ENCODE data around the gene TAC3.
"Not testable (repeated sequence)": the region's sequence is repeated elsewhere in the genome, so short reads cannot be mapped to it uniquely, and the experiment has no call there.

Gene TAC3

DNA sequence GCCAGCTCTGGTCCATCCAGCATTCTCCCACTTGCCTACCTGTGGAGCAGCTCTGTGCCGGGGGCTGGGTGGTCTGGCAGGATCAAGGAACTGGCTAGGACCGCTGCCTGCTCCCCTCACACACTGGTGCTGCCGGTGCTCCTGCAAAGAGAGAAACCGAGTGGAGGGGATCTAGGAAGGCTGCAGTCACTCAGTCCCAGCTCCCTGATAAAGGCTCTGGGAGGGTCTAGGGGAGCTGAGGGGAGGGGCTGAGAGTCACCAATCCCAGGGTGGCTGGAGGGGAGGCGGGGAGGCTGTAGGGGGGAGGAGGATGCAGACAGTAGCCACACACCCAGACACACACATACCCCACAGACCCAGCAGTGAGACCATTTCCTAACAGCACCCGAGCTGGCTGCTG is at the start of gene TAC3:
Gene TAC3 (minus strand): TSS at position 182 of the 400 bp plus-strand sequence. CDS start 732 bp downstream, outside the sequence.
- Histone ChIP-seq H3K9me3 (ENCODE audit: insufficient read depth, low read length) (no peaks in the 10 kb centered on the region), H3K4me1 (ENCODE audit: insufficient read depth, insufficient read length) (peaks cover 5% of the 10 kb centered on the region), H3K27me3 (ENCODE audit: insufficient read depth, insufficient read length) (no peaks in the 10 kb centered on the region), H3K9ac (ENCODE audit: insufficient read length, low read depth) (peak within 1 kb of the TSS; percentile 71), H3K4me3 (ENCODE audit: insufficient read length, low read depth) (peak within 1 kb of the TSS; percentile 30), H3K36me3 (ENCODE audit: insufficient read depth, insufficient read length, low read length) (no peaks in the 10 kb centered on the region)
- no peak for DNase-seq (ENCODE audit: low read depth, low spot score)
- TF ChIP-seq SUZ12 (IDR thresholded peaks at IDR 0.05; ENCODE audit: extremely low read depth, insufficient read depth, insufficient read length) (no peak), ZNF274 (IDR thresholded peaks at IDR 0.05; ENCODE audit: low read depth, low read length) (no peak), YY1 (IDR thresholded peaks at IDR 0.05; ENCODE audit: insufficient read depth, insufficient read length) (no peak)

DNA sequence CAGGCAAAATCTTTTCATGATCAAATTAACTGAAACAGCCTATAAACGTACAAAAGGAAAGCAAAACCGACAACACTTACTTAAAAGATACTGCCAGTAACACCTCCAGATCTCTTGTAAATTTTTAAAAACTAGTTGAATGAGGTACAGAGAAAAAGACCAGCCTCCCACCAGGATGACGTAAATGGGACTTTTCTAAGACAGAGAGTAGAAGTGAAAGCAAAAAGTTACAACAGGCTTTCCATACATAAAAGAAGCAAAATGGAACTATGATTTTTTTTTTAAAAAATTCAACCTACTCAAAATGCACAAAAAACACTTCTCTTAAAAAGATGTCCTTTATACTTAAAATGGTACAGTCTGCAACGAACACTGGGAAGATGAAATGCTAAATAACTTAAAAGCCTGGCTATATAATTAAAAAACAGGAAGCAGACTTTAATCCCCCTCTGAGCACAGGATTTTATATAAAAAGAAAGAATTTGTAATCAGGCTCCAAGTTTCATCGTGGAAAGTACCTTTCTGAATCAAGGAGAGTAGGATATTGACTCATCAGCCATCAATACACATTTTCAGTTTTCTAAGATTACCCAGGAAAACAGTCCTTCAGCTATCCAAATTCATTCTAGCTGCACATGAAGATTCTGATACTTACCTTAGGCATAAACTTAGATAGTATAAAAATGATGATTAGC is 47.8 kb upstream of the TAC3 start:
- H3K4me3 ChIP-seq (ENCODE audit: insufficient read length, low read depth), result no peak overlapping the region
- DNase-seq (ENCODE audit: low read depth, low spot score), result no peak
- H3K9ac ChIP-seq (ENCODE audit: insufficient read length, low read depth), result no peak overlapping the region
- no peak for TF ChIP-seq YY1 (IDR thresholded peaks at IDR 0.05; ENCODE audit: insufficient read depth, insufficient read length)
- no peak for TF ChIP-seq ZNF274 (IDR thresholded peaks at IDR 0.05; ENCODE audit: low read depth, low read length)
- H3K9me3 ChIP-seq (ENCODE audit: insufficient read depth, low read length), result no peaks in the 10 kb centered on the region
- H3K36me3 ChIP-seq (ENCODE audit: insufficient read depth, insufficient read length, low read length), result peaks cover 75% of the 10 kb centered on the region
- no peaks in the 10 kb centered on the region for H3K4me1 ChIP-seq (ENCODE audit: insufficient read depth, insufficient read length)
- no peaks in the 10 kb centered on the region for H3K27me3 ChIP-seq (ENCODE audit: insufficient read depth, insufficient read length)

DNA sequence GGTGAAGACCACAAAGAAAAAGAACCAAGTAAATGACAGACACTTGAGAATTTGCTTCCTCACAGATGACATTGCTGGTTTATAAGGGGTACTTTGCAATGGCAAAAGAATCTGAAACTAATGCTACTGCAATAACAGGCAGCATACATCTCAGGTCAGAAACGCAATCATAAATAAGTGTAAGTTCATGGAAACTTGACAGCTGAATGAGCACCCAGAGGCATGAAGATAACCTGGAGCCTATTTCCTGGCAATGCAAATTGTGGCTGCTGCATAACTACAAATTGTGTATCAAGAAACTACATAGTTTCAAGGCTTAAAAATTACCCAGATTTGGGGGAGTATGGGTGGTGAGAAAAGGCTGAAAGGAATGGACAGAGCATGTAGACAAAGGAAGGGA is 42.1 kb upstream of the TAC3 start:
- Histone ChIP-seq H3K27me3 (ENCODE audit: insufficient read depth, insufficient read length) (no peaks in the 10 kb centered on the region), H3K4me3 (ENCODE audit: insufficient read length, low read depth) (no peak overlapping the region), H3K4me1 (ENCODE audit: insufficient read depth, insufficient read length) (no peaks in the 10 kb centered on the region), H3K9ac (ENCODE audit: insufficient read length, low read depth) (no peak overlapping the region), H3K9me3 (ENCODE audit: insufficient read depth, low read length) (no peaks in the 10 kb centered on the region), H3K36me3 (ENCODE audit: insufficient read depth, insufficient read length, low read length) (peaks cover 67% of the 10 kb centered on the region)
- no peak for DNase-seq (ENCODE audit: low read depth, low spot score)
- TF ChIP-seq YY1 (IDR thresholded peaks at IDR 0.05; ENCODE audit: insufficient read depth, insufficient read length), result no peak
- TF ChIP-seq ZNF274 (IDR thresholded peaks at IDR 0.05; ENCODE audit: low read depth, low read length), result no peak
- no peak for TF ChIP-seq SUZ12 (IDR thresholded peaks at IDR 0.05; ENCODE audit: extremely low read depth, insufficient read depth, insufficient read length)

DNA sequence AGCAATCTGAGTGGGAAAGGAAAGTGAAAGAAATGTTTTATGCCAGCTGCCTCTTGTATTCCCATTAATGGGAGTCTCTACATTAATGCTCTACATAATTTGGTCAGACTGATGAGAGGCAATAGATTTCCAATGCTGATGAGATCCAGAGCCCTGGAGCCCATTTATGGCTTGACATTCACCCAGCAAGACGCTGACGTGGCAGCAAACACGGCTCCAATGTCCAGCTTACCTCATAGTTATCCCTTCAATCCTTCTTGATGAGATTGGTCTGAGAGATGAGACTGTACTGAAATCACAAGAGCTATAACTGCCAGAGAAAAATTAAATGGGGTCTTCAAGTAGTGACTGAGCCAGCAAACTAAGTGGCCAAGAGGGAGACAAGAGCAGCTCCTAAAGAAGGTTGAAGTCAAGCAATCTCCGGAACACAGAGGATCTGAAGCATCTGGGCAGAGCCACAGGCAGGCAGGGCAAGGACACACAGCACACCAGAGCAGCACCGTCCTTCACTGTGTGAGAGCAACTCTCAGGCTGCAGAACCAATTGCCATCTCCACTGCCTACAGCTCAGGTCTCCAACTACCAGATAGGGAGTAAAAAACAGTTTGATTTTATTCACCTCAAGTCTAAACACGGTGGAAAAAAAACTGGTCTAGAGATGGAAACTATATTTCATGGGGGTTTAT is 40.9 kb upstream of the TAC3 start:
- Histone ChIP-seq H3K27me3 (ENCODE audit: insufficient read depth, insufficient read length) (no peaks in the 10 kb centered on the region), H3K9me3 (ENCODE audit: insufficient read depth, low read length) (no peaks in the 10 kb centered on the region), H3K9ac (ENCODE audit: insufficient read length, low read depth) (no peak overlapping the region), H3K36me3 (ENCODE audit: insufficient read depth, insufficient read length, low read length) (peaks cover 58% of the 10 kb centered on the region), H3K4me3 (ENCODE audit: insufficient read length, low read depth) (no peak overlapping the region), H3K4me1 (ENCODE audit: insufficient read depth, insufficient read length) (no peaks in the 10 kb centered on the region)
- no peak for DNase-seq (ENCODE audit: low read depth, low spot score)
- TF ChIP-seq ZNF274 (IDR thresholded peaks at IDR 0.05; ENCODE audit: low read depth, low read length) (no peak), YY1 (IDR thresholded peaks at IDR 0.05; ENCODE audit: insufficient read depth, insufficient read length) (no peak), SUZ12 (IDR thresholded peaks at IDR 0.05; ENCODE audit: extremely low read depth, insufficient read depth, insufficient read length) (no peak)

DNA sequence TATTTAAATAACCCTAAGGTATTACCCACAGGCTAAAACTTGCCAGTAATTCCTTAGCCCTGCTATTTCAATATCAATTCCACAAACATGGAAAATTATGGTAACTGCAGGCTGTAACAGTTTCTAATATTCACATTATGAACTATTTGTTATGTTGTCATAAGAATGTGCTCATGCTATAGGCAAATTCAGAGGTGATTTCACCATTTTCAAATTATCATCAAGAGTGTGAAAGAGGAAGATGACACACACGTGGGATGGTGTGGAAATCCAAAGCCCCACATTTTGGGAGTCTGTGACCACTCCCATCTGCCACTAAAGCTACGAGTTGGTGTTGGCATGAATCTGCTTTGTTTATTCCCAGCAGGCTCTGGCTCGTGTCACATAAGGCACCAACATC is 39.5 kb upstream of the TAC3 start:
- no peak for TF ChIP-seq YY1 (IDR thresholded peaks at IDR 0.05; ENCODE audit: insufficient read depth, insufficient read length)
- TF ChIP-seq SUZ12 (IDR thresholded peaks at IDR 0.05; ENCODE audit: extremely low read depth, insufficient read depth, insufficient read length), result no peak
- no peak for TF ChIP-seq ZNF274 (IDR thresholded peaks at IDR 0.05; ENCODE audit: low read depth, low read length)
- Histone ChIP-seq H3K36me3 (ENCODE audit: insufficient read depth, insufficient read length, low read length) (peaks cover 50% of the 10 kb centered on the region), H3K4me1 (ENCODE audit: insufficient read depth, insufficient read length) (no peaks in the 10 kb centered on the region), H3K9ac (ENCODE audit: insufficient read length, low read depth) (no peak overlapping the region), H3K27me3 (ENCODE audit: insufficient read depth, insufficient read length) (no peaks in the 10 kb centered on the region), H3K4me3 (ENCODE audit: insufficient read length, low read depth) (no peak overlapping the region), H3K9me3 (ENCODE audit: insufficient read depth, low read length) (no peaks in the 10 kb centered on the region)
- DNase-seq (ENCODE audit: low read depth, low spot score), result no peak

DNA sequence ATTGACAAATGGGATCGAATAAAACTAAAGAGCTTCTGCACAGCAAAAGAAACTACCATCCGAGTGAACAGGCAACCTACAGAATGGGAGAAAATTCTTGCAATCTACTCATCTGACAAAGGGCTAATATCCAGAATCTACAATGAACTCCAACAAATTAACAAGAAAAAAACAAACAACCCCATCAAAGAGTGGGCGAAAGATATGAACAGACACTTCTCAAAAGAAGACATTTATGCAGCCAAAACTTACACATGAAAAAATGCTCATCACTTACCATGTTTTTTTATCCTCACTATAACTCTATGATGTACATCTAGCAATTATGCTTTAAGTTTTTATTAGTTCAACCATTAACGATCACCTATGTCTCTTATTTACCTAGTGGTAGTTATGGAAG is 37.6 kb upstream of the TAC3 start:
- peaks cover 31% of the 10 kb centered on the region for H3K36me3 ChIP-seq (ENCODE audit: insufficient read depth, insufficient read length, low read length)
- H3K27me3 ChIP-seq (ENCODE audit: insufficient read depth, insufficient read length); DNase-seq (ENCODE audit: low read depth, low spot score); H3K9ac ChIP-seq (ENCODE audit: insufficient read length, low read depth); H3K4me1 ChIP-seq (ENCODE audit: insufficient read depth, insufficient read length); H3K4me3 ChIP-seq (ENCODE audit: insufficient read length, low read depth); H3K9me3 ChIP-seq (ENCODE audit: insufficient read depth, low read length): not testable (repeated sequence)

DNA sequence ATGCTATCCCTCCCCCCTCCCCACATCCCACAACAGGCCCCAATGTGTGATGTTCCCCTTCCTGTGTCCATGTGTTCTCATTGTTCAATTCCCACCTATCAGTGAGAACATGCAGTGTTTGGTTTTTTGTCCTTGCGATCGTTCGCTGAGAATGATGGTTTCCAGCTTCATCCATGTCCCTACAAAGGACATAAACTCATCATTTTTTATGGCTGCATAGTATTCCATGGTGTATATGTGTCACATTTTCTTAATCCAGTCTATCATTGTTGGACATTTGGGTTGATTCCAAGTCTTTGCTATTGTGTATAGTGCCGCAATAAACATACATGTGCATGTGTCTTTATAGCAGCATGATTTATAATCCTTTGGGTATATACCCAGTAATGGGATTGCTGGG is 36.8 kb upstream of the TAC3 start:
- H3K4me3 ChIP-seq (ENCODE audit: insufficient read length, low read depth); H3K27me3 ChIP-seq (ENCODE audit: insufficient read depth, insufficient read length); DNase-seq (ENCODE audit: low read depth, low spot score); H3K9ac ChIP-seq (ENCODE audit: insufficient read length, low read depth); H3K4me1 ChIP-seq (ENCODE audit: insufficient read depth, insufficient read length); H3K9me3 ChIP-seq (ENCODE audit: insufficient read depth, low read length): not testable (repeated sequence)
- H3K36me3 ChIP-seq (ENCODE audit: insufficient read depth, insufficient read length, low read length), result peaks cover 23% of the 10 kb centered on the region

Measured in NT2/D1 (cell line).